Epithelial cell of proximal tubule (primary cell): ENCODE data around the gene NSDHL. TPM values are rescaled to one million over a fixed set of nuclear protein-coding genes. Genes with fewer than 3 reads are reported as not detected.
"Not testable (repeated sequence)": the region's sequence is repeated elsewhere in the genome, so short reads cannot be mapped to it uniquely, and the experiment has no call there.

Experiments
- DNase-seq: peaks from one replicate; pipeline ENCODE4 v3.0.0-alpha.2; 2011; ENCODE audit warnings: low read depth
- H3K4me3 ChIP-seq: 2 replicates; pipeline ENCODE4 v1.5.1; 2011; ENCODE audit warnings: low read depth, mild to moderate bottlenecking, low read length
- CTCF ChIP-seq: conservative IDR thresholded peaks from 2 replicates; pipeline ENCODE4 v1.5.1; 2012; ENCODE audit warnings: low read depth, mild to moderate bottlenecking, low read length
- total RNA-seq: library from RNA; depleted of rRNA; stranded (reverse); fragments of >200 nt; gene quantifications from 2 replicates; pipeline ENCODE4 v1.2.3, GENCODE V29; 2015

NSDHL gene
- 19.3 and 47.4 TPM in 2 replicates for total RNA-seq

GRCh38 chrX:152830312-152831305, at the start of gene NSDHL, which contains the start of gene CETN2:
Gene NSDHL (plus strand): TSS chrX:152831063. CDS start chrX:152846325, 15,262 bp downstream.
Gene CETN2 (minus strand): TSS chrX:152830757. CDS start chrX:152830710, 47 bp downstream.
- H3K4me3 ChIP-seq: peak within 1 kb of the TSS; percentile 84
- peak; percentile 39 for DNase-seq
- no peak for TF ChIP-seq CTCF

- not testable (repeated sequence) for H3K4me3 ChIP-seq, DNase-seq
Observed at GRCh38 chrX:152787062-152787461, 43.8 kb upstream of the NSDHL start.

- no peak for DNase-seq
- H3K4me3 ChIP-seq: no peak overlapping the region
- TF ChIP-seq CTCF: no peak
Observed at GRCh38 chrX:152798945-152799344, 31.9 kb upstream of the NSDHL start.

- no peak for DNase-seq
- H3K4me3 ChIP-seq: no peak overlapping the region
- TF ChIP-seq CTCF: no peak
Observed at GRCh38 chrX:152806035-152806434, 24.8 kb upstream of the NSDHL start.

GRCh38 chrX:152810403-152810802, 20.5 kb upstream of the NSDHL start:
- no peak overlapping the region for H3K4me3 ChIP-seq
- no peak for DNase-seq
- TF ChIP-seq CTCF: no peak

GRCh38 chrX:152813206-152813605, 17.7 kb upstream of the NSDHL start:
- no peak for DNase-seq
- H3K4me3 ChIP-seq: no peak overlapping the region
- no peak for TF ChIP-seq CTCF

- TF ChIP-seq CTCF: no peak
- no peak overlapping the region for H3K4me3 ChIP-seq
- no peak for DNase-seq
Observed at GRCh38 chrX:152814048-152814447, 16.8 kb upstream of the NSDHL start.
